Measurements from ENCODE around the gene TUBA1C. TPM values are rescaled to one million over a fixed set of nuclear protein-coding genes. Genes with fewer than 3 reads are reported as not detected.

Gene TUBA1C
- total RNA-seq, 1 experiment from 2014 or later, result 660 TPM

DNA sequence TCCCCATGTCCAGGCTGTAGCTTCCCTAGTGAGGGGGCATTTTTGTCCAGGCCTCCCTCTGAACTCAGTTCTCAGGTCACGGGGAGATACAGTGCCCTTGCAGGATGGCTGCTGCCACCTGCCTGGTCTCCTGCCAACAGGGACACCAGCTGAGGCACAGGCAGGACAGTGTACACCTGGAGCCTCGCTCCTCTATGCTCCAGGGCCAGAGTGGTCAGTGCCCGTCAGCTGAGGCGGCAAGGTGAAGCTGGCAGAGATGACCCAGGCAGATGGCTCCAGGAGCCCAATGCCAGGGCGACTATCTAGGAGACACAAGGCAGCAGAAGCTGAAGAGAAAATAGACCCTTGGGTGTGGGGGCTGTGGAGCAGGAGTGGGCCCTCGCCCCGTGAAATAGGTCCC lies 12.6 kb downstream of the TUBA1C start:
- H4K20me1 ChIP-seq (ENCODE audit: control insufficient read depth, insufficient read depth, insufficient read length), result peaks cover 4% of the 10 kb centered on the region
- H3K23me2 ChIP-seq (ENCODE audit: insufficient read length, low read depth, low read length, poor library complexity, severe bottlenecking), result no peaks in the 10 kb centered on the region
- H3K4ac ChIP-seq (ENCODE audit: low read depth, low read length), result no peak overlapping the region
- no peak overlapping the region for H3K4me2 ChIP-seq (ENCODE audit: insufficient read depth, insufficient read length, low read length)
- no peak overlapping the region for H3K56ac ChIP-seq (ENCODE audit: insufficient read length, low read depth, low read length)
- H2BK12ac ChIP-seq (ENCODE audit: insufficient read length, low read depth, low read length), result no peak overlapping the region
- H3K18ac ChIP-seq (ENCODE audit: insufficient read length, low read depth, low read length), result no peak overlapping the region
- no peaks in the 10 kb centered on the region for H3K9me3 ChIP-seq (ENCODE audit: control insufficient read depth, low read depth, low read length)
- no peak overlapping the region for H2BK20ac ChIP-seq (ENCODE audit: low read depth, low read length, poor library complexity, severe bottlenecking)
- no peaks in the 10 kb centered on the region for H3K9me3 Mint-ChIP-seq
- H3K27me3 Mint-ChIP-seq (ENCODE audit: low read depth), result no peaks in the 10 kb centered on the region; the same call in 1 of the 2 replicates
- H3K79me1 ChIP-seq (ENCODE audit: insufficient read depth, low read depth, low read length, poor library complexity, severe bottlenecking), result no peaks in the 10 kb centered on the region
- DNase-seq, result no peak
- H3K4me1 ChIP-seq (ENCODE audit: insufficient read depth, low read length), result no peaks in the 10 kb centered on the region; the same call in 1 of the 2 replicates
- no peak overlapping the region for H2BK15ac ChIP-seq (ENCODE audit: low read depth, low read length)
- H4K91ac ChIP-seq (ENCODE audit: insufficient read length, low read depth, low read length), result no peak overlapping the region
- H3K23ac ChIP-seq (ENCODE audit: insufficient read length, low read depth, low read length), result no peak overlapping the region
- H3K79me2 ChIP-seq (ENCODE audit: insufficient read depth, low read length), result no peaks in the 10 kb centered on the region
- no CpG with 5 or more reads among the region's 7 CpGs for WGBS (ENCODE audit: extremely low coverage, insufficient read length, low lambda C conversion rate)
- no peak overlapping the region for H2AFZ ChIP-seq (ENCODE audit: low read length)
- peaks cover 11 to 14% of the 10 kb centered on the region in 2 experiments for H3K4me1 Mint-ChIP-seq
- no peak overlapping the region for H3K27ac Mint-ChIP-seq
- H3K27me3 ChIP-seq (ENCODE audit: insufficient read depth, low read length), result no peaks in the 10 kb centered on the region
- no peak overlapping the region for H2BK5ac ChIP-seq (ENCODE audit: insufficient read length, low read length)
- no peak overlapping the region for H2AK5ac ChIP-seq (ENCODE audit: insufficient read length, low read length)
- no peak overlapping the region for H4K5ac ChIP-seq (ENCODE audit: insufficient read length, low read depth, low read length)
- H3T11ph ChIP-seq (ENCODE audit: low read length), result no peak overlapping the region
- no peak overlapping the region for H4K8ac ChIP-seq (replicated peaks; ENCODE audit: insufficient read length, low read depth, low read length)
- H3K36me3 Mint-ChIP-seq (ENCODE audit: insufficient read depth in 1 of 3, low read depth in 3 of 3), result peaks cover 12 to 14% (median 14%) of the 10 kb centered on the region in 3 experiments
- H3K9ac ChIP-seq (ENCODE audit: extremely low read depth, insufficient read length, low read length), result no peak overlapping the region
- TF ChIP-seq, protein P1, sequence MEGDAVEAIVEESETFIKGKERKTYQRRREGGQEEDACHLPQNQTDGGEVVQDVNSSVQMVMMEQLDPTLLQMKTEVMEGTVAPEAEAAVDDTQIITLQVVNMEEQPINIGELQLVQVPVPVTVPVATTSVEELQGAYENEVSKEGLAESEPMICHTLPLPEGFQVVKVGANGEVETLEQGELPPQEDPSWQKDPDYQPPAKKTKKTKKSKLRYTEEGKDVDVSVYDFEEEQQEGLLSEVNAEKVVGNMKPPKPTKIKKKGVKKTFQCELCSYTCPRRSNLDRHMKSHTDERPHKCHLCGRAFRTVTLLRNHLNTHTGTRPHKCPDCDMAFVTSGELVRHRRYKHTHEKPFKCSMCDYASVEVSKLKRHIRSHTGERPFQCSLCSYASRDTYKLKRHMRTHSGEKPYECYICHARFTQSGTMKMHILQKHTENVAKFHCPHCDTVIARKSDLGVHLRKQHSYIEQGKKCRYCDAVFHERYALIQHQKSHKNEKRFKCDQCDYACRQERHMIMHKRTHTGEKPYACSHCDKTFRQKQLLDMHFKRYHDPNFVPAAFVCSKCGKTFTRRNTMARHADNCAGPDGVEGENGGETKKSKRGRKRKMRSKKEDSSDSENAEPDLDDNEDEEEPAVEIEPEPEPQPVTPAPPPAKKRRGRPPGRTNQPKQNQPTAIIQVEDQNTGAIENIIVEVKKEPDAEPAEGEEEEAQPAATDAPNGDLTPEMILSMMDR (conservative IDR thresholded peaks at IDR 0.05), result no peak
- no peak overlapping the region for H3K4me3 Mint-ChIP-seq
- H2BK120ac ChIP-seq (ENCODE audit: low read depth, low read length, poor library complexity, severe bottlenecking), result no peak overlapping the region
- H3K14ac ChIP-seq (ENCODE audit: insufficient read depth, low read length), result no peak overlapping the region
- H3K27ac ChIP-seq (ENCODE audit: insufficient read length, low read depth, low read length), result no peak overlapping the region

Measured in H9 (cell line).